K562 (cell line): ENCODE data around the gene SLC30A3. TPM values are rescaled to one million over a fixed set of nuclear protein-coding genes. Genes with fewer than 3 reads are reported as not detected.

Experiments used
- ATAC-seq: fragments of 200-7000 bp; cut with Tn5 transposase; 3 replicates; pipeline ENCODE4 v1.9.1; 2020; ENCODE audit warnings: moderate library complexity
- BruUV-seq: library from RNA; stranded (reverse); fragments of 400-500 nt; replicated peaks from 2 replicates; lab custom pipeline; 2021; lab: Mats Ljungman, UMichigan
- CTCF ChIA-PET: fragments of 300-600 bp; formaldehyde crosslinking; extraction: SDS; loops from one replicate; lab custom pipeline; 2021; ENCODE audit warnings: low intra/inter-chr PET ratio; lab: Yijun Ruan, JAX
- POLR2A ChIA-PET: fragments of 300-600, 350-650 bp; sonication (Branson Sonifier 250); formaldehyde crosslinking; extraction: SDS; loops from one replicate; lab custom pipeline; 2021; ENCODE audit warnings: antibody characterized with exemption, inconsistent platforms; lab: Yijun Ruan, JAX
- DNase-seq, 4 experiments: peaks; one replicate each; pipeline versions ENCODE4 v3.0.0 to v3.0.0-alpha.2; 2011 to 2018; ENCODE audit warnings: low spot score in 3 of 4, mixed read lengths in 3 of 4; ENCODE audit errors: extremely low read depth in 1 of 4
- FAIRE-seq: peaks from 2 replicates; lab custom pipeline; 2011; peaks lifted over from hg19 to GRCh38; lab: Jason Lieb, UNC
- H2AFZ ChIP-seq: 2 replicates; pipeline ENCODE4 v1.6.0; 2011; ENCODE audit warnings: low read depth, low read length, control low read depth, inconsistent platforms
- H3K27ac ChIP-seq: fragments of 200-600 bp; 3 replicates; pipeline ENCODE4 v1.8.0; 2011; ENCODE audit warnings: low read depth, mild to moderate bottlenecking, control low read depth, inconsistent platforms, low read length, moderate library complexity, mixed read lengths; ENCODE audit errors: extremely low read depth
- H3K27me3 ChIP-seq, 2 experiments: fragments of 300-600 bp in 1 of 2; 2 replicates in 1 of 2; 3 replicates in 1 of 2; pipeline versions ENCODE4 v1.6.0 to v1.8.0; 2011; ENCODE audit warnings: inconsistent platforms in 2 of 2, low read length in 2 of 2, mild to moderate bottlenecking in 1 of 2, mixed read lengths in 1 of 2, moderate library complexity in 1 of 2; ENCODE audit not compliant: control insufficient read depth in 2 of 2, insufficient read depth in 2 of 2
- H3K36me3 ChIP-seq: fragments of 300-600 bp; 3 replicates; pipeline ENCODE4 v1.8.0; 2011; ENCODE audit warnings: mild to moderate bottlenecking, low read length, inconsistent platforms; ENCODE audit not compliant: control insufficient read depth, insufficient read depth
- H3K4me1 ChIP-seq, 2 experiments: fragments of 200-600 bp in 1 of 2; replicated peaks in 1 of 2; 2 replicates in 1 of 2; 3 replicates in 1 of 2; pipeline versions ENCODE4 v1.5.1 to v1.8.0; 2011; ENCODE audit warnings: inconsistent platforms in 2 of 2, low read length in 2 of 2, mild to moderate bottlenecking in 1 of 2, mixed read lengths in 1 of 2, moderate library complexity in 1 of 2; ENCODE audit not compliant: control insufficient read depth in 2 of 2, insufficient read depth in 2 of 2
- H3K4me2 ChIP-seq: 2 replicates; pipeline ENCODE4 v1.6.1; 2011; ENCODE audit warnings: low read length, control low read depth, inconsistent platforms, mixed read lengths; ENCODE audit not compliant: insufficient read depth
- H3K4me3 ChIP-seq: fragments of 200-600 bp; sonication (generic), shearing (Covaris generic); 2 replicates; pipeline ENCODE4 v1.5.1; 2016; ENCODE audit warnings: control low read depth, inconsistent platforms
- H3K79me2 ChIP-seq: fragments of 200-600 bp; 3 replicates; pipeline ENCODE4 v1.8.0; 2011; ENCODE audit warnings: low read length, inconsistent platforms; ENCODE audit not compliant: control insufficient read depth, insufficient read depth
- H3K9ac ChIP-seq, 2 experiments: 2 replicates each; pipeline versions ENCODE4 v1.6.0 to v1.6.1; 2011; ENCODE audit warnings: low read depth in 2 of 2, low read length in 2 of 2, control low read depth in 1 of 2, inconsistent platforms in 1 of 2, mild to moderate bottlenecking in 1 of 2, mixed read lengths in 1 of 2; ENCODE audit not compliant: insufficient read depth in 1 of 2
- H3K9me1 ChIP-seq: one replicate; pipeline ENCODE4 v1.6.0; 2011; ENCODE audit warnings: inconsistent platforms, mild to moderate bottlenecking, low read length, moderate library complexity; ENCODE audit not compliant: control insufficient read depth, insufficient read depth
- H3K9me3 ChIP-seq: replicated peaks from 2 replicates; pipeline ENCODE4 v1.5.1; 2011; ENCODE audit warnings: low read depth, low read length, inconsistent platforms; ENCODE audit not compliant: control insufficient read depth, insufficient read depth
- H4K20me1 ChIP-seq: replicated peaks from 2 replicates; pipeline ENCODE4 v1.6.1; 2011; ENCODE audit warnings: low read length, inconsistent platforms, mixed read lengths; ENCODE audit not compliant: control insufficient read depth, insufficient read depth
- MAFK ChIP-seq: IDR thresholded peaks from 2 replicates; pipeline ENCODE4 v1.6.1; 2011; ENCODE audit warnings: low read length, improper control_type of control experiment
- MED1 ChIP-seq: sonication (generic); formaldehyde crosslinking; IDR thresholded peaks from 2 replicates; pipeline ENCODE4 v1.8.1; 2023; ENCODE audit warnings: missing genetic modification reagents, borderline replicate concordance
- SP1 ChIP-seq: sonication (generic); formaldehyde crosslinking; IDR thresholded peaks from 2 replicates; pipeline ENCODE4 v1.8.1; 2022; ENCODE audit warnings: mild to moderate bottlenecking, missing genetic modification reagents
- SRF ChIP-seq, 2 experiments: fragments of 250-450, 450-650 bp in 1 of 2; sonication (Bioruptor Pico) in 1 of 2; sonication (generic) in 1 of 2; formaldehyde crosslinking; IDR thresholded peaks; 2 replicates each; pipeline versions ENCODE4 v1.5.0 to v1.5.1; 2020 to 2022; ENCODE audit warnings: mild to moderate bottlenecking in 1 of 2, missing genetic modification reagents in 1 of 2
- STAG1 ChIP-seq: sonication (generic); formaldehyde crosslinking; IDR thresholded peaks from 2 replicates; pipeline ENCODE4 v1.5.0; 2020; ENCODE audit warnings: missing genetic modification reagents, borderline replicate concordance
- TCF3 ChIP-seq: sonication (generic); formaldehyde crosslinking; IDR thresholded peaks from 2 replicates; pipeline ENCODE4 v1.4.0; 2020; ENCODE audit warnings: mild to moderate bottlenecking, missing genetic modification reagents
- TFAP4 ChIP-seq: sonication (generic); formaldehyde crosslinking; IDR thresholded peaks from 2 replicates; pipeline ENCODE4 v1.8.0; 2022; ENCODE audit warnings: missing genetic modification reagents, mild to moderate bottlenecking, moderate library complexity, borderline replicate concordance
- ZBTB9 ChIP-seq: fragments of 450-650 bp; formaldehyde crosslinking; IDR thresholded peaks from 2 replicates; pipeline ENCODE4 v1.4.0; 2020; ENCODE audit warnings: mild to moderate bottlenecking, moderate library complexity
- ZC3H8 ChIP-seq: fragments of 450-650 bp; IDR thresholded peaks from 2 replicates; pipeline ENCODE4 v1.6.1; 2017
- WGBS: fragments of 100-300 bp; shearing (Covaris generic); methylation state at CpG from one replicate; pipeline ENCODE4 v1.1.6; 2016; ENCODE audit warnings: low coverage, mixed read lengths; ENCODE audit not compliant: insufficient coverage; ENCODE audit errors: missing lambda C conversion rate; 5-methylcytosine and 5-hydroxymethylcytosine counted together
- in situ Hi-C: fragments of 300-500 bp; cut with MboI; formaldehyde crosslinking; loops from 4 replicates; pipeline ENCODE4 v1.15.0; 2018; ENCODE audit warnings: inconsistent platforms, mixed read lengths
- intact Hi-C: fragments of 100-400 bp; cut with micrococcal nuclease; formaldehyde crosslinking; loops from 2 replicates; pipeline ENCODE4 v1.14.2; 2022
- polyA plus RNA-seq, 8 experiments: library from polyadenylated mRNA; depleted of rRNA in 4 of 8; stranded (reverse) in 5 of 8; unstranded in 3 of 8; fragments of >200 nt; fragmentation: Nextera tagmentation in 2 of 8; fragmentation: Illumina TruSeq in 1 of 8; extraction: Ambion mirVana in 2 of 8; extraction: Trizol in 1 of 8; gene quantifications; 2 replicates each; pipeline versions ENCODE4 v1.2.1 to v1.2.3, GENCODE V29; 2011 to 2014; ENCODE audit warnings: inconsistent platforms in 1 of 8, missing spikeins in 1 of 8
- total RNA-seq, 7 experiments: library from RNA; depleted of rRNA in 6 of 7; stranded (reverse); fragments of >200 nt in 6 of 7; fragmentation: Illumina TruSeq in 2 of 7; extraction: Trizol in 2 of 7; gene quantifications; 2 replicates each; pipeline versions ENCODE4 v1.2.1 to v1.2.3, GENCODE V29; 2011 to 2021; ENCODE audit warnings: low replicate concordance in 1 of 7

Gene SLC30A3
- total and polyA plus RNA-seq, 9 of the 15 experiments (the other 6 are each of a cell fraction or from before 2014, with no cell fraction given): 0.03 to 2.7 (median 0.89) TPM; not detected in 1

- TF ChIP-seq STAG1 (CRISPR knock-in tag) (0 out of 2 replicates have a peak, but pooled peaks have one; percentile 8), MAFK (no peak), ZBTB9 (CRISPR knock-in tag) (no peak), SRF (CRISPR knock-in tag; IDR thresholded peaks at IDR 0.05) (no peak), ZC3H8 (no peak), TCF3 (CRISPR knock-in tag) (no peak), SP1 (CRISPR knock-in tag) (0 out of 2 replicates have a peak, but pooled peaks have one; percentile 13), TFAP4 (peak; percentile 25; the same call in 1 of the 2 replicates), MED1 (no peak)
- Histone ChIP-seq H3K9me3 (no peaks in the 10 kb centered on the region; the same call in 1 of the 2 replicates), H3K4me2 (peak overlapping the region; percentile 75), H3K79me2 (no peaks in the 10 kb centered on the region), H4K20me1 (no peaks in the 10 kb centered on the region; the same call in 1 of the 2 replicates), H3K4me1 (peaks cover 0 to 39% of the 10 kb centered on the region in 2 experiments; a peak in 3 of 5 replicates), H3K36me3 (no peaks in the 10 kb centered on the region), H3K27me3 (peaks cover 34 to 43% of the 10 kb centered on the region in 2 experiments; a peak in 4 of 5 replicates), H3K27ac (no peak overlapping the region), H3K4me3 (peak overlapping the region; percentile 53), H3K9me1 (no peaks in the 10 kb centered on the region), H2AFZ (peak overlapping the region; percentile 91), H3K9ac (peak overlapping the region in 1 of 2 experiments; percentile 92; a peak in 3 of 4 replicates)
- in situ Hi-C loops (no loop called here), intact Hi-C loops (no loop called here)
- CTCF ChIA-PET: interaction anchor here (1.4 kb wide), 1 partner anchor 16 kb away, joined by 5 read pairs; no protein-coding TSS in a partner anchor
- DNase-seq (no peak), ATAC-seq (no peak), FAIRE-seq (peak; percentile 37)
- WGBS: 21% methylated on average over 40 of the region's 46 CpGs
- POLR2A ChIA-PET: interaction anchor here (0.7 kb wide), 2 partner anchors 22 to 104 kb away, joined by 3 to 4 read pairs; no protein-coding TSS in a partner anchor
- BruUV-seq: no TSS peak
Observed at GRCh38 chr2:27263287-27264252, 723 bp upstream of the SLC30A3 start.
